Vagina (tissue), 2 donors: ENCODE results near the gene CD79B.

Experiments used
- POLR2A ChIP-seq, 2 donors: fragments of 450-650 bp; IDR thresholded peaks; one replicate each; pipeline ENCODE4 v1.6.1; 2017; ENCODE audit warnings: antibody characterized with exemption in 2 of 2, mild to moderate bottlenecking in 2 of 2, moderate library complexity in 2 of 2
- TF ChIP-seq, protein P1 (sequence below), 3 experiments: fragments of 450-650 bp in 2 of 3; fragments of 200-600 bp in 1 of 3; sonication (generic) in 1 of 3; IDR thresholded peaks; one replicate each; pipeline ENCODE4 v1.5.1; 2017 to 2019; ENCODE audit warnings: antibody characterized with exemption in 3 of 3, mild to moderate bottlenecking in 2 of 3, moderate library complexity in 2 of 3

DNA sequence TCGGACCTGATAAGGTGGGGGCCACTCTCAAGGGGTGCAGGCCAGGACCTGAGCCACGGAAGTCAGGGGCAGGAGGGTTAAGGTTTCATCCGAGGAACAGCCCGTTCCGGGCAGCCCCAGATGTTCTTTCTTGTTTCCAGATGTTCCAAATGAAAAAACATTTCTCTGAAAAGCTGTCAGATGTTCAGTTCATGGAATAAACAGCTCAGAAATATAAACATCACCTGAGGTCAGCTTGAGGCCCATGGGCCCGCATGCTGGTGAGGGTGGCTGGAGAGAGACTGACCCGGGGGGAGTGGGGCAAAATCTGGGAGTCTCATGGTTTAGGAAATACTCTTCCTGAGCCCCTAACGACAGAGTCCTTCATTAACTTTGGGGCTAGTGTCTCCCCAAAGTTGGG lies 1.5 kb upstream of the CD79B start:
- TF ChIP-seq, protein P1, sequence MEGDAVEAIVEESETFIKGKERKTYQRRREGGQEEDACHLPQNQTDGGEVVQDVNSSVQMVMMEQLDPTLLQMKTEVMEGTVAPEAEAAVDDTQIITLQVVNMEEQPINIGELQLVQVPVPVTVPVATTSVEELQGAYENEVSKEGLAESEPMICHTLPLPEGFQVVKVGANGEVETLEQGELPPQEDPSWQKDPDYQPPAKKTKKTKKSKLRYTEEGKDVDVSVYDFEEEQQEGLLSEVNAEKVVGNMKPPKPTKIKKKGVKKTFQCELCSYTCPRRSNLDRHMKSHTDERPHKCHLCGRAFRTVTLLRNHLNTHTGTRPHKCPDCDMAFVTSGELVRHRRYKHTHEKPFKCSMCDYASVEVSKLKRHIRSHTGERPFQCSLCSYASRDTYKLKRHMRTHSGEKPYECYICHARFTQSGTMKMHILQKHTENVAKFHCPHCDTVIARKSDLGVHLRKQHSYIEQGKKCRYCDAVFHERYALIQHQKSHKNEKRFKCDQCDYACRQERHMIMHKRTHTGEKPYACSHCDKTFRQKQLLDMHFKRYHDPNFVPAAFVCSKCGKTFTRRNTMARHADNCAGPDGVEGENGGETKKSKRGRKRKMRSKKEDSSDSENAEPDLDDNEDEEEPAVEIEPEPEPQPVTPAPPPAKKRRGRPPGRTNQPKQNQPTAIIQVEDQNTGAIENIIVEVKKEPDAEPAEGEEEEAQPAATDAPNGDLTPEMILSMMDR (IDR thresholded peaks at IDR 0.05) = no peak
- TF ChIP-seq POLR2A (IDR thresholded peaks at IDR 0.05) = no peak
